Measurements from ENCODE around the gene FN3KRP.
"Not testable (repeated sequence)": the region's sequence is repeated elsewhere in the genome, so short reads cannot be mapped to it uniquely, and the experiment has no call there.

Gene FN3KRP

DNA sequence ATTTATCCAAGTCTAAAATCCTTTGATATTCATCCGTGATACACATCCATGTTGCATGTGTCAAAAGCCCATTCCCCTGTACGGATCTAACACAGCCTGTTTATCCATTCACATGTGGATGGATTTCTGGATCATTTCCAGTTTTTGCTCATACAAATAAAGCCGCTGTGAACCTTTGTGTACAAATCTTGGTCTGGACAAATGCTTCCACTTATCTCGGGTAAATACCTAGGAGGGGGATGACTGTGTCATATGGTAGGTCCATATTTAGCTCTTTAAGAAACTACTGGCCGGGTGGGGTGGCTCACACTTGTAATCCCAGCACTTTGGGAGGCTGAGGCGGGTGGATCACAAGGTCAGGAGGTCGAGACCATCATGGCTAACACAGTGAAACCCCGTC, 29.0 kb downstream of the FN3KRP start:
- DNase-seq: no peak

DNA sequence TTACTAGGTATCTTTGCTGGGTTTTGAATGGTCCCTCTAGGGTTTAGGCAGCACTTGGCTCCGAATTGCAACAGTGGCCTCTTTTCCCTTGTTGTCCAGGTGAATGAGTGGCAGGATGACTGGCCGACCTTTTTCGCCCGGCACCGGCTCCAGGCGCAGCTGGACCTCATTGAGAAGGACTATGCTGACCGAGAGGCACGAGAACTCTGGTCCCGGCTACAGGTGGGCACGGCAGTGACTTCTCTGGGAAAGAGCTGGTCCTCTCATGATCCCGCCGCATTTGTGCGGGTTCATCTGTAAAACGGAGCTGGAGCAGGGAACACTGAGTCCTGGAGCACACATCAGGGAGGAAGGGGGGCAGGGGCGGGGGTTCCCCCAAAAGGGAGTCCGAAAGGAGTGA, 32.2 kb downstream of the FN3KRP start:
- no peak for DNase-seq

DNA sequence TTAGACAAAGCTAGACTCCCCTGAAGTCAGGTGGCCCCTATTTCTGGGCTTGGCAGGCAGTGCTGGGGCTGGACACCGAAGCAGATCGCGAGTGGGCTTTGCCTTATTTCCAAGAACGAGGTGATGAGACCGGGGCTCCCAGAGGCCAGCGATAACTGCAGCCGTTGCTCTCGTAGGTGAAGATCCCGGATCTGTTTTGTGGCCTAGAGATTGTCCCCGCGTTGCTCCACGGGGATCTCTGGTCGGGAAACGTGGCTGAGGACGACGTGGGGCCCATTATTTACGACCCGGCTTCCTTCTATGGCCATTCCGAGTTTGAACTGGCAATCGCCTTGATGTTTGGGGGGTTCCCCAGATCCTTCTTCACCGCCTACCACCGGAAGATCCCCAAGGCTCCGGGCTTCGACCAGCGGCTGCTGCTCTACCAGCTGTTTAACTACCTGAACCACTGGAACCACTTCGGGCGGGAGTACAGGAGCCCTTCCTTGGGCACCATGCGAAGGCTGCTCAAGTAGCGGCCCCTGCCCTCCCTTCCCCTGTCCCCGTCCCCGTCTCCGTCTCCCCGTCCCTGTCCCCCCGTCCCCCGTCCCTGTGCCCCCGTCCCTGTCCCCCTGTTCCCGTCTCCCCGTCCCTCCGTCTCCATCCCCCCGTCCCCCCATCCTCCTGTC, 33.9 kb downstream of the FN3KRP start:
- no peak for DNase-seq

DNA sequence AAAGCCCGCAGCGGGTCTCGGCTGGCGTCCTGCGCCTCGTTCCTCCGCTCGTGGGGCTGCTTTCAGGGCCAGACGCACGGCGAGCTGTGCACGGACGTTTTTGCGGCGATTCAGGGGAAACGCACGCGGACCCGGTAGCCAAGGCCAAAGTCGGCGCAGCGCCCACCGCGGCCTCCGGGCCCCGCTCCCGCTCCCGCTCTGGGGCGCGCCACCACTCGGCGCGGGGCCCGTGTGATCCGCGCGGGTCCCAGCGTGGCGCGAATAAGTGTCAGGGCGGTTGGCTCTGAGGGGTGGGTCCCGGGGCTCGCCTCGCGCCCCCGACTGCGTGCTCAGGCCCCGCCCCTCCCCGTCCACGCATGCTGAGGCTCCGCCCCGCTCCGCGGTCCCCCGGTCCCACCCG, 34.7 kb downstream of the FN3KRP start:
- DNase-seq: no peak

DNA sequence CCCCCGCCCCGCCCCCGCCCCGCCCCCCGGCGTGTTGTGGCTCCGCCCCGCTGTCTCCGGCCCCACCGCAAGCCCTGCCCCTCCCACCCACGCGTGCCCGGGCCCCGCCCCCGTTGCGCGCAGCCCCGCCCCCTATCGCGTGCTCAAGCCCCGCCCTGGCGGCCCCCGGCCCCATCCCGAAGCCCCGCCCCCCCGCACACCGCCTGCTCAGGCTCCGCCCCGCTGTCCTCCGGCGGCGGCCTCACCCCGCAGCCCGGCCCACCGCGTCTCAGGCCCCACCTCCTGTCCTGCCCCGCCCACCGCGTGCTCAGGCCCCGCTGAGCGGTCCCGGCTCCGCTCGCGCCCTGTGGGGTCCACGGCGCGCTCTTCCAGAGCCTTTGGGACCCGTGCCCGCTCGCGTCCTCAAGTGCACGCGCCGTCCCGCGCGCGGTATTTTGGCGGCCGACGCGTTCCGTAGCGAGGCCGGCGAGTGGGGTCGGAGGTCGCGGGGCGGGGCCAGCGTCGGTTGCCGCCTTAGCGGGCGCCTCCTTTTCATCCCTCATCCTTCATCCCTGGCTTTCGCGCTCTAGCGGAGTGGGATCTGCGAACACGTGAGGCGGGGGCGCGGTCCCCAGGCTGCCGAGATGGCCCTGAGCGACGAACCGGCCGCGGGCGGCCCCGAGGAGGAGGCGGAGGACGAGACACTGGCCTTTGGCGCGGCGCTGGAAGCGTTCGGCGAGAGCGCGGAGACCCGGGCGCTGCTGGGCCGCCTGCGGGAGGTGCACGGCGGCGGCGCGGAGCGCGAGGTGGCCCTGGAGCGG, 35.3 kb downstream of the FN3KRP start, which contains the start of gene TBCD:
Gene TBCD (plus strand): TSS at position 495 of the 800 bp plus-strand sequence. CDS start 129 bp downstream, at position 624.
- DNase-seq: peak; percentile 83

GRCh38 chr17:82752371-82753200, 36.1 kb downstream of the FN3KRP start:
- DNase-seq: peak; percentile 16

DNA sequence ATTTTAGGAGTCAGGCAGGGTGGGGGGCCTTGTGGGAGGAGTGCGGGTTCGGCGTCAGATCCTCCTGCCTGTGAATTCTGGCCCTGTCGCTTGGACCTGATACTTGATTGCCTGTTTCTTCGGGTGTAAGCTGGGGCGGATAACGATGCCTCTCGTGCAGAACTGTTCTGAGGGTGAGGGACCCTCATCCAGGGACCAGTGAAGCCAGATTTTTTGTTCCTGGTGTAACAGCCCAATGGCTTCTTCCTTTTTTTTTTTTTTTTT, 36.6 kb downstream of the FN3KRP start:
- no peak for DNase-seq

DNA sequence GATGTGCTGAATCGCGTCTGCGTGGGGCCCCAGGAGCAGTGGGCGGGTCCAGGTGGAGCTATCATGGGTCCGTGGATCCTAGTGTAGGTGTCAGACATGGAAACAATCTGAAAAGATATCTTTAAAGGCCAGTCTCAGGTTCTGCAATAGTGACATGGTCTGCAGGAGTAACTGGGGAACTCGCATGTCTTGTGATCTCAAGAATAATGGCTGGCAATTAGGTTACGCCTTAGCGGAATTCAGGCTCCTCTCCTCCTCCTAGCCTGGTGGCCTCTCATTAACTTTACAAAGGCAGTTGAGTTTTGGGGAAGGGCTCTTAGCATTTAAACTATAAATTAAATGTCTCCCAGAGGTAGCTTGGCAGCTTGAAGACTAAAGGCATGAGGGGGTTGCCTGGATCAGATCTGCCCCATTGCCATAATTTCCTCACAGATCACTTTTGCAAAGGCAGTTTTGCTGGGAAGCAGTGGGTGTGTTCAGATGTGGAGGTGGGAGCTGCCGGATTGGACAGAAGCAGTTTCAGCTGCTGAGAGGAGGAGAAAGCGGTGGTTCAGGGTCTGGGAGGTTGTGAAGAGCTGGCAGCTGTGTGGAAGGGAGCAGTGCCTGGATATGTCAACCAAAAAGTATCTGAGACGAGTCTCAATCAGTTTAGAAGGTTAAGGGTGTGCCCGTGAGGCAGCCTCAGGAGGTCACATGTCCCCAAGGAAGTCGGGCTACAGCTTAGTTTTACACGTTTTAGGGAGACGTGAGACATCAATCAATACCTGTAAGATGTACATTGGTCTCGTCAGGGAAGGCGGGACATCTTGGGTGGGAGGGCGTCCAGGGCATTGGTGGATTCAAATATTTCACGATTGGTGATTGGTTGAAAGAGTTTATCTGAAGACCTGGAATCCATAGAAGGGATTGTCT, 38.0 kb downstream of the FN3KRP start:
- DNase-seq: no peak

GRCh38 chr17:82756166-82756565, 39.7 kb downstream of the FN3KRP start:
- DNase-seq: no peak

DNA sequence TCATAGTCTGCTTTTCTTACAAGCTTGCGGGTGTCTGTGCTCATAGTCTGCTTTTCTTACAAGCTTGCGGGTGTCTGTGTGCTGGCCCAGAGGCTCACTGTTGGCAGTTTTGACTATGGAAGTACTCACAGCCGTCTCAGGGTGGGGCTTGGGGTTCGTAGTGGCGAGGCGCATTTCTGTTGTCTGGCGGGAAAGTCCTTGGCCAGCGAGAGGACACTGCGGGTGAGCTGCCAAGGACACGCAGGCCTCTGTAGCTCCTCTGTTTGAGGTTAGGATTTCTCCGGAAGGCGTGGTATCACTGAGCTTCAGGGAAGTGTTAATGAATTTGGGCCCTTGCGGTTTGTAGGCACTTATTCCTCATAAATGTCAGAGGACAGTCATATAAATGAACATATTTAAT, 48.9 kb downstream of the FN3KRP start:
- DNase-seq: no peak

DNA sequence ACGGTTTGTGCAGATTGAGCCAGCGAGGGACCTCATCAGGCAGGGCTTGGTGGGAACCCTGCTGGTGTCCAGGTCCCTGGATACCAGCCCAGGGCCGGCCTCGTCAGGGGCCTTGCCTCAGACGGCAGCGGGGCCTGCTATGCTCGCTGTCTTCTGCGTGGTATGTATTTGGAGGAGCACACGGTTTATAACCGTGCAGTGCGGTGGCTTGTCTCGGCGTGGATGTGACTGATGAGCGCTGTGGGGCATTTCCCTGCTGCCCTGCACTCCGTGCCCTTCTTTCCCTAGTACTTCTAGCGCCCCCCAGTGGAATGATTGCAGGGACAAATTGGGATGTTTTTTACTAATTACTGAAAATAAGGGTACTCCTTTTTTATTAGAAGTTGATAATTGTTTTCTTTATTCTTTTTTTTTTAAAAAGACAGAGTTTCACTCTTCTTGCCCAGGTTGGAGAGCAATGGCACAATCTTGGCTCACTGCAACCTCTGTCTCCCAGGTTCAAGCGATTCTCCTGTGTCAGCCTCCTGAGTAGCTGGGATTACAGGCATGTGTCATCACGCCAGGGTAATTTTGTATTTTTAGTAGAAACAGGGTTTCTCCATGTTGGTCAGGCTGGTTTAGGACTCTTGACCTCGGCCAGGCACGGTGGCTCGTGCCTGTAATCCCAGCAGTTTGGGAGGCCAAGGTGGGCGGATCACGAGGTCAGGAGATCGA, 50.7 kb downstream of the FN3KRP start:
- peak; percentile 33 for DNase-seq

- no peak for DNase-seq
Measured at GRCh38 chr17:82769041-82769440, 52.5 kb downstream of the FN3KRP start.

- peak; percentile 78 for DNase-seq
Measured at GRCh38 chr17:82772026-82772425, 55.5 kb downstream of the FN3KRP start.

DNA sequence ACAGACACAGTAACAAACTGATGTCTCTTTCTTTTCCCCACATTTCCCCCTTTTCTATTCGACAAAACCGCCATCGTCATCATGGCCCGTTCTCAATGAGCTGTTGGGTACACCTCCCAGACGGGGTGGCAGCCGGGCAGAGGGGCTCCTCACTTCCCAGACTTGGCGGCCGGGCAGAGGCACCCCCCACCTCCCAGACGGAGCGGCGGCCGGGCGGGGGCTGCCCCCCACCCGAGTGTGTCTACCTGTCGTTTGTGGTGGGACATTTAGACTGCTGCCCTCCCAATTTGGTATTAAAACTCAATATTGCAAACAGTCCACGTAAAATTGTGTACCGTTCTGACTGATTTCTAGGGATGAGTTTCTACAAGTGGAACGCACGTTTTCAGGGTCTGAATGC, 58.0 kb downstream of the FN3KRP start:
- not testable (repeated sequence) for DNase-seq

- no peak for DNase-seq
Measured at GRCh38 chr17:82775001-82775823, 58.7 kb downstream of the FN3KRP start.

GRCh38 chr17:82776454-82776853, 59.9 kb downstream of the FN3KRP start:
- no peak for DNase-seq
